ENCODE results near the gene DUS3L. TPM values are rescaled to one million over a fixed set of nuclear protein-coding genes. Genes with fewer than 3 reads are reported as not detected.

The DUS3L gene
- total and polyA plus RNA-seq, 2 of the 8 experiments (the other 6 are each of a cell fraction or from before 2014, with no cell fraction given): 37.6 to 39.1 TPM

DNA sequence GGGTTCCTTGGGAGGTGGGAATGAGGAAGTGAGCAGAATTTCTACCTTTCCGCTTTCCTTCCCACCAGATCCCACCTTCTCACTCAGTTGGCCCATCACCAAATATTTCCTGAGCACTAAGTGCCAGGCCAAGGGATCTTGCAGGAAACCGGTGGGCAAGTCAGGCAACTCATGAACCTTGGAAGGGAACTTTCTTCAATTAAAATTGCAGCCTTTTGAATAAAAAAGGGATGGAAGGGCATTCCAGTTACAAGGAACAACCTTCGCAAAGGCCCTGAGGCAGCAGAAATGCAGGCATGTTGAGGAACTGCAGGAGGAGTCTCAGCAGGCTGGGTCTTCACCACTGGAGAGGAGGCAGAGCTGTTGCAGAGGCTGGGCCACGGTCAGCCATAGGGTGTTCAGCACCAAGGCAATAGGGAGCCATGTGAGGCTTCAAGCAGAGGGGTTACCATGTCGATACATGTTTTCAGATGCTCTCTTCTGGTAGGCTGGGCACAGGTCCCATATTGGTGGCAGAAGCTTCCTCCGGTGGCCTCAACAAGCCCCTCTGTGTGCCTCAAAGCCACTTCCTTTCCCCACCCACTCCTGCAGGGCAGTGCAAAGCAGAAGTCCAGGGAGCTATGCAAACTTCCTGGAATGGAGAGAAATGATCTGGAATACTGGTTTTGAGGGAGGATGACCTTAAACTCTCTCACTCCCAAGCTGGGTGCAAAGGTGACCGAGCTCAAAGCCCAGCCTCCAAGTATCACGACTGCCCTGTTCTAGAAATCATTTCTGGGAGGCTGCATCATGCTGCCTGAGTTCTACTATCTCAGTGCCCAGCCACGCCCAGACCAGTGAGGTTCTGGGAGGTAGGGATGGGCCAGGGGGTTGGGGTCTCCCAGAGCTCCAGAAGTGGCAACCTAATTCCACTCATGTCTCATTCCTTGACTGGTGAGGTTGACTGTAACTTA is 48.4 kb upstream of the DUS3L start, which contains the start of gene FUT6:
Gene FUT6, minus strand, starts transcription at position 638 of the 953 bp plus-strand sequence. CDS start 7,135 bp downstream, outside the sequence.
- H2BK15ac ChIP-seq (ENCODE audit: low read length): no peak within 1 kb of the TSS
- FAIRE-seq (no peak), DNase-seq (ENCODE audit: low read depth in 1 of 2, low spot score in 2 of 2) (no peak)
- H2BK120ac ChIP-seq (replicated peaks; ENCODE audit: low read depth, low read length): no peak within 1 kb of the TSS
- H4K20me1 ChIP-seq (replicated peaks in 1 of 2; ENCODE audit: control insufficient read depth in 1 of 2, insufficient read depth in 2 of 2, low read length in 2 of 2): no peaks in the 10 kb centered on the region
- no peak within 1 kb of the TSS for H2AFZ ChIP-seq (ENCODE audit: low read length)
- H3K79me1 ChIP-seq (ENCODE audit: low read depth, low read length): no peaks in the 10 kb centered on the region
- H4K91ac ChIP-seq (replicated peaks; ENCODE audit: insufficient read length, low read length): no peak within 1 kb of the TSS
- H4K5ac ChIP-seq (ENCODE audit: insufficient read length, low read depth, low read length): no peak within 1 kb of the TSS
- H4K8ac ChIP-seq (ENCODE audit: extremely low read depth, insufficient read depth, low read length): 0 out of 2 replicates have a peak within 1 kb of the TSS, but pooled peaks have one; percentile 38
- no peak for TF ChIP-seq POLR2AphosphoS5 (IDR thresholded peaks at IDR 0.05; ENCODE audit: low read depth, low read length)
- no peaks in the 10 kb centered on the region for H3K23me2 ChIP-seq (ENCODE audit: low read depth, low read length)
- POLR2A ChIA-PET (ENCODE audit: partially characterized antibody): interaction anchor here (0.6 to 3.0 kb wide), 2 partner anchors 11 to 73 kb away, joined by 3 to 16 read pairs; no protein-coding TSS in a partner anchor
- no peak within 1 kb of the TSS for H3K23ac ChIP-seq (ENCODE audit: insufficient read length)
- no peak within 1 kb of the TSS for H2AK5ac ChIP-seq (ENCODE audit: low read depth, low read length)
- H3K18ac ChIP-seq (ENCODE audit: extremely low read depth, low read length): no peak within 1 kb of the TSS
- no peak within 1 kb of the TSS for H3K14ac ChIP-seq (ENCODE audit: insufficient read length)
- H3K36me3 ChIP-seq (ENCODE audit: control insufficient read depth in 2 of 4, insufficient read depth in 4 of 4, low read length in 3 of 4): no peaks in the 10 kb centered on the region
- H2BK5ac ChIP-seq (ENCODE audit: low read depth, low read length): no peak within 1 kb of the TSS
- no peaks in the 10 kb centered on the region for H3K9me3 ChIP-seq (ENCODE audit: insufficient read depth in 2 of 2, low read depth in 1 of 2, low read length in 1 of 2)
- H3K4me1 ChIP-seq (replicated peaks in 1 of 4; ENCODE audit: control insufficient read depth in 3 of 4, insufficient read depth in 4 of 4, low read length in 3 of 4): no peaks in the 10 kb centered on the region; a peak in 1 of 7 replicates
- H3K4me2 ChIP-seq (ENCODE audit: insufficient read depth in 1 of 2, low read depth in 2 of 2, low read length in 2 of 2): no peak within 1 kb of the TSS
- H3K9ac ChIP-seq (replicated peaks in 1 of 4; ENCODE audit: extremely low read depth in 1 of 4, low read depth in 3 of 4, low read length in 3 of 4): no peak within 1 kb of the TSS
- H3K56ac ChIP-seq (replicated peaks; ENCODE audit: insufficient read length, low read depth, low read length): no peak within 1 kb of the TSS
- peaks cover 0 to 3% (median 0%) of the 10 kb centered on the region in 4 experiments; a peak in 3 of 7 replicates for H3K27me3 ChIP-seq (replicated peaks in 1 of 4; ENCODE audit: control insufficient read depth in 3 of 4, extremely low read depth in 1 of 4, insufficient read depth in 3 of 4, low read length in 3 of 4)
- CTCF ChIA-PET (ENCODE audit: partially characterized antibody): interaction anchor here (0.6 to 2.8 kb wide), 4 partner anchors 11 to 328 kb away, joined by 4 to 6 read pairs (median 4); no protein-coding TSS in a partner anchor
- no peak within 1 kb of the TSS for H2BK12ac ChIP-seq (ENCODE audit: low read depth, low read length)
- no peak within 1 kb of the TSS for H3K4me3 ChIP-seq (ENCODE audit: extremely low read depth in 1 of 4, insufficient read depth in 2 of 4, low read depth in 3 of 4, low read length in 4 of 4)
- no peak within 1 kb of the TSS for H3K27ac ChIP-seq (ENCODE audit: low read depth, low read length)
- no peak within 1 kb of the TSS for H3K4ac ChIP-seq (replicated peaks; ENCODE audit: insufficient read length, low read depth, low read length)
- H2BK20ac ChIP-seq (ENCODE audit: low read length): no peak within 1 kb of the TSS
- 86% methylated on average over 9 of the region's 9 CpGs; no CpG with 5 or more reads in 1 of the 2 experiments for WGBS, 2 experiments (ENCODE audit: extremely low coverage in 1 of 2, insufficient coverage in 1 of 2, insufficient read length in 1 of 2, insufficient replicate concordance in 2 of 2, low coverage in 1 of 2, low lambda C conversion rate in 2 of 2, missing lambda C conversion rate in 1 of 2)
- no peaks in the 10 kb centered on the region for H3K79me2 ChIP-seq (ENCODE audit: control insufficient read depth in 1 of 2, insufficient read depth in 2 of 2, low read length in 2 of 2)
